Measurements from ENCODE around the gene MMP15. TPM values are rescaled to one million over a fixed set of nuclear protein-coding genes. Genes with fewer than 3 reads are reported as not detected.

Gene MMP15
- total and polyA plus RNA-seq, 2 donors (not counting 3 experiments of a cell fraction or from before 2014, with no cell fraction given), result 12.6 to 16.0 TPM

GRCh38 chr16:58086381-58087208, 61.0 kb downstream of the MMP15 start:
- H4K20me1 ChIP-seq (replicated peaks; ENCODE audit: control insufficient read depth, extremely low read depth, insufficient read depth, low read length), result no peaks in the 10 kb centered on the region
- FAIRE-seq (no peak), DNase-seq (ENCODE audit: low read depth, low spot score) (no peak)
- peaks cover 7% of the 10 kb centered on the region for H3K4me1 ChIP-seq (ENCODE audit: control insufficient read depth, extremely low read depth, insufficient read depth, low read length)
- no peaks in the 10 kb centered on the region for H3K9me1 ChIP-seq (replicated peaks; ENCODE audit: control insufficient read depth, extremely low read depth, insufficient read depth, low read length)
- H3K4me2 ChIP-seq (ENCODE audit: insufficient read depth, low read length), result no peak overlapping the region
- no peak overlapping the region for H2AFZ ChIP-seq (ENCODE audit: low read depth, low read length)
- TF ChIP-seq EZH2 (IDR thresholded peaks at IDR 0.05; ENCODE audit: borderline replicate concordance, low read depth, low read length, severe bottlenecking), result no peak
- TF ChIP-seq POLR2A (IDR thresholded peaks at IDR 0.05; ENCODE audit: low read depth, low read length), result no peak
- no peak for TF ChIP-seq MYC (IDR thresholded peaks at IDR 0.05; ENCODE audit: low read depth, low read length)
- no peak for TF ChIP-seq JUN (IDR thresholded peaks at IDR 0.05; ENCODE audit: borderline replicate concordance, insufficient read depth, insufficient read length, low read depth)
- TF ChIP-seq, protein P1, sequence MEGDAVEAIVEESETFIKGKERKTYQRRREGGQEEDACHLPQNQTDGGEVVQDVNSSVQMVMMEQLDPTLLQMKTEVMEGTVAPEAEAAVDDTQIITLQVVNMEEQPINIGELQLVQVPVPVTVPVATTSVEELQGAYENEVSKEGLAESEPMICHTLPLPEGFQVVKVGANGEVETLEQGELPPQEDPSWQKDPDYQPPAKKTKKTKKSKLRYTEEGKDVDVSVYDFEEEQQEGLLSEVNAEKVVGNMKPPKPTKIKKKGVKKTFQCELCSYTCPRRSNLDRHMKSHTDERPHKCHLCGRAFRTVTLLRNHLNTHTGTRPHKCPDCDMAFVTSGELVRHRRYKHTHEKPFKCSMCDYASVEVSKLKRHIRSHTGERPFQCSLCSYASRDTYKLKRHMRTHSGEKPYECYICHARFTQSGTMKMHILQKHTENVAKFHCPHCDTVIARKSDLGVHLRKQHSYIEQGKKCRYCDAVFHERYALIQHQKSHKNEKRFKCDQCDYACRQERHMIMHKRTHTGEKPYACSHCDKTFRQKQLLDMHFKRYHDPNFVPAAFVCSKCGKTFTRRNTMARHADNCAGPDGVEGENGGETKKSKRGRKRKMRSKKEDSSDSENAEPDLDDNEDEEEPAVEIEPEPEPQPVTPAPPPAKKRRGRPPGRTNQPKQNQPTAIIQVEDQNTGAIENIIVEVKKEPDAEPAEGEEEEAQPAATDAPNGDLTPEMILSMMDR (IDR thresholded peaks at IDR 0.05; ENCODE audit: extremely low read depth in 1 of 2, insufficient read depth in 1 of 2, low read depth in 1 of 2, low read length in 2 of 2), result no peak
- TF ChIP-seq POLR2AphosphoS5 (IDR thresholded peaks at IDR 0.05; ENCODE audit: insufficient read depth, low read depth, low read length), result no peak
- TF ChIP-seq, protein P2, sequence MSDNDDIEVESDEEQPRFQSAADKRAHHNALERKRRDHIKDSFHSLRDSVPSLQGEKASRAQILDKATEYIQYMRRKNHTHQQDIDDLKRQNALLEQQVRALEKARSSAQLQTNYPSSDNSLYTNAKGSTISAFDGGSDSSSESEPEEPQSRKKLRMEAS (IDR thresholded peaks at IDR 0.05; ENCODE audit: insufficient read depth, insufficient read length), result no peak
- no peak for TF ChIP-seq FOS (IDR thresholded peaks at IDR 0.05; ENCODE audit: borderline replicate concordance, insufficient read depth, low read length)
- TF ChIP-seq GATA2 (IDR thresholded peaks at IDR 0.05; ENCODE audit: insufficient read depth, insufficient read length, low read depth, low read length), result no peak
- no peak overlapping the region for H3K9ac ChIP-seq (replicated peaks; ENCODE audit: extremely low read depth, insufficient read depth, low read length)
- H3K27ac ChIP-seq (ENCODE audit: insufficient read depth, low read depth, low read length), result no peak overlapping the region
- no TSS peak for BruUV-seq (replicated peaks)
- ChIA-PET POLR2A (no interaction called here), CTCF (interaction anchor here (0.7 kb wide), 1 partner anchor 11 kb away, joined by 3 read pairs; no protein-coding TSS in a partner anchor)
- no peaks in the 10 kb centered on the region for H3K27me3 ChIP-seq (ENCODE audit: control insufficient read depth in 2 of 2, insufficient read depth in 2 of 2, low read length in 2 of 2)
- intact Hi-C loops (cut with micrococcal nuclease) (no loop called here), dilution Hi-C loops (cut with MboI; ENCODE audit: extremely low pct_ligation_motif_present, low sequenced_read_pairs) (no loop called here)
- no peaks in the 10 kb centered on the region for H3K79me2 ChIP-seq (ENCODE audit: control insufficient read depth, insufficient read depth, low read length)
- H3K9me3 ChIP-seq (replicated peaks; ENCODE audit: control insufficient read depth, insufficient read depth, low read length), result no peaks in the 10 kb centered on the region
- H3K36me3 ChIP-seq (ENCODE audit: control insufficient read depth in 2 of 2, extremely low read depth in 1 of 2, insufficient read depth in 2 of 2, low read length in 2 of 2), result no peaks in the 10 kb centered on the region
- H3K4me3 ChIP-seq (replicated peaks in 1 of 3; ENCODE audit: insufficient read depth in 1 of 3, low read depth in 1 of 3, low read length in 3 of 3), result no peak overlapping the region

Measured in endothelial cell of umbilical vein (primary cell).